Prostate gland (tissue), 2 donors: Measurements from ENCODE around the gene BPIFB6. TPM values are rescaled to one million over a fixed set of nuclear protein-coding genes. Genes with fewer than 3 reads are reported as not detected.

Experiments
- DNase-seq: peaks from one replicate; pipeline ENCODE4 v3.0.0-alpha.2; 2019; ENCODE audit warnings: low spot score
- H3K27ac ChIP-seq, 2 donors: fragments of 200-600 bp; sonication (generic); 2 replicates each; pipeline ENCODE4 v1.5.1; 2017 to 2019
- H3K27me3 ChIP-seq: fragments of 200-600 bp; sonication (generic); replicated peaks from 2 replicates; pipeline ENCODE4 v1.5.1; 2019; ENCODE audit not compliant: insufficient read depth
- H3K36me3 ChIP-seq, 2 donors: fragments of 200-600 bp; sonication (generic); 1 replicate in 1 of 2; 2 replicates in 1 of 2; pipeline versions ENCODE4 v1.5.1 to v1.8.1; 2017 to 2019
- H3K4me1 ChIP-seq: fragments of 200-600 bp; sonication (generic); replicated peaks from 2 replicates; pipeline ENCODE4 v1.5.1; 2019
- H3K4me3 ChIP-seq, 2 donors: fragments of 200-600 bp; sonication (generic); 2 replicates each; pipeline ENCODE4 v1.5.1; 2017 to 2019
- H3K9me3 ChIP-seq: fragments of 200-600 bp; sonication (generic); 2 replicates; pipeline ENCODE4 v1.5.1; 2017
- POLR2A ChIP-seq: fragments of 450-650 bp; IDR thresholded peaks from one replicate; pipeline ENCODE4 v1.6.1; 2016; ENCODE audit warnings: antibody characterized with exemption, mild to moderate bottlenecking
- POLR2AphosphoS5 ChIP-seq: sonication (generic); formaldehyde crosslinking; IDR thresholded peaks from one replicate; pipeline ENCODE4 v1.6.1; 2017; ENCODE audit warnings: antibody characterized with exemption
- WGBS: methylation state at CpG from one replicate; pipeline ENCODE4 v1.1.5; 2018; 5-methylcytosine and 5-hydroxymethylcytosine counted together
- intact Hi-C: fragments of 100-400 bp; cut with DNase I; formaldehyde crosslinking; loops from one replicate; pipeline ENCODE4 v1.14.2; 2022
- total RNA-seq, 2 donors: library from RNA; depleted of rRNA; stranded (reverse); fragments of >200 nt; gene quantifications; one replicate each; pipeline ENCODE4 v1.1.0, GENCODE V29; 2016
- TF ChIP-seq, protein P1 (sequence below), 4 experiments: fragments of 200-600 bp in 2 of 4; fragments of 450-650 bp in 2 of 4; sonication (generic) in 2 of 4; IDR thresholded peaks; 1 replicate in 3 of 4; 2 replicates in 1 of 4; pipeline ENCODE4 v1.5.1; 2016 to 2019; ENCODE audit warnings: antibody characterized with exemption in 4 of 4, mild to moderate bottlenecking in 2 of 4, moderate library complexity in 2 of 4

BPIFB6 gene
- total RNA-seq, 2 donors from 2014 or later: not detected

GRCh38 chr20:33086052-33086722 is 54.7 kb downstream of the BPIFB6 start:
- H3K27me3 ChIP-seq: no peaks in the 10 kb centered on the region
- TF ChIP-seq POLR2AphosphoS5 (no peak), POLR2A (no peak)
- TF ChIP-seq, protein P1, sequence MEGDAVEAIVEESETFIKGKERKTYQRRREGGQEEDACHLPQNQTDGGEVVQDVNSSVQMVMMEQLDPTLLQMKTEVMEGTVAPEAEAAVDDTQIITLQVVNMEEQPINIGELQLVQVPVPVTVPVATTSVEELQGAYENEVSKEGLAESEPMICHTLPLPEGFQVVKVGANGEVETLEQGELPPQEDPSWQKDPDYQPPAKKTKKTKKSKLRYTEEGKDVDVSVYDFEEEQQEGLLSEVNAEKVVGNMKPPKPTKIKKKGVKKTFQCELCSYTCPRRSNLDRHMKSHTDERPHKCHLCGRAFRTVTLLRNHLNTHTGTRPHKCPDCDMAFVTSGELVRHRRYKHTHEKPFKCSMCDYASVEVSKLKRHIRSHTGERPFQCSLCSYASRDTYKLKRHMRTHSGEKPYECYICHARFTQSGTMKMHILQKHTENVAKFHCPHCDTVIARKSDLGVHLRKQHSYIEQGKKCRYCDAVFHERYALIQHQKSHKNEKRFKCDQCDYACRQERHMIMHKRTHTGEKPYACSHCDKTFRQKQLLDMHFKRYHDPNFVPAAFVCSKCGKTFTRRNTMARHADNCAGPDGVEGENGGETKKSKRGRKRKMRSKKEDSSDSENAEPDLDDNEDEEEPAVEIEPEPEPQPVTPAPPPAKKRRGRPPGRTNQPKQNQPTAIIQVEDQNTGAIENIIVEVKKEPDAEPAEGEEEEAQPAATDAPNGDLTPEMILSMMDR (IDR thresholded peaks at IDR 0.05): no peak
- 73% methylated on average over 12 of the region's 14 CpGs for WGBS

DNA sequence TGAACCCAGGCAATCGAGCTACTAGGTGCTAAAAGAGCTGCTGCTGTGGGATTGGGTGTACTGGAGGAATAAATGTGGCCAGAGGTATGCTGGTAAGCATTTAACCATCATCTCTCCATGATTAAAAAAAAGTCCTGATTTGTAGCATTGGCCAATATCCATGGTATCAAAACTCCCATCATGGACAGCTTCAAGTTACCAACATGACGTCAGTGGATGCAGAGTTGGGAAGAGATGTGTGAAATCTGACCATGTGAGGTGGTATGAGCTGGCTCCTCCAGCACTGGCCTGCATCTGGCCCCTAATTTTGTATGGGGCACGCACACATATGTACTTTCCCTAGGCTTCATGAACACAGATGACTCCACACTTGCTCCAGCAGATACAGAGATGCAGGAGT is 59.7 kb downstream of the BPIFB6 start:
- Histone ChIP-seq H3K4me1 (no peaks in the 10 kb centered on the region), H3K4me3 (no peak overlapping the region), H3K9me3 (no peaks in the 10 kb centered on the region), H3K27ac (no peak overlapping the region), H3K27me3 (no peaks in the 10 kb centered on the region), H3K36me3 (no peaks in the 10 kb centered on the region)
- DNase-seq: no peak
- TF ChIP-seq, protein P1 (IDR thresholded peaks at IDR 0.05): no peak
- intact Hi-C loops: loop anchor here (10.0 kb wide), 1 partner anchor 296 kb away; no protein-coding TSS in a partner anchor
- 63% methylated on average over 3 of the region's 3 CpGs for WGBS

More at GRCh38 chr20:33086052-33086722, 54.7 kb downstream of the BPIFB6 start:
- Histone ChIP-seq H3K36me3 (no peaks in the 10 kb centered on the region), H3K9me3 (no peaks in the 10 kb centered on the region), H3K4me1 (no peaks in the 10 kb centered on the region), H3K27ac (no peak overlapping the region), H3K4me3 (no peak overlapping the region)
- DNase-seq: no peak
- intact Hi-C loops: no loop called here

DNA sequence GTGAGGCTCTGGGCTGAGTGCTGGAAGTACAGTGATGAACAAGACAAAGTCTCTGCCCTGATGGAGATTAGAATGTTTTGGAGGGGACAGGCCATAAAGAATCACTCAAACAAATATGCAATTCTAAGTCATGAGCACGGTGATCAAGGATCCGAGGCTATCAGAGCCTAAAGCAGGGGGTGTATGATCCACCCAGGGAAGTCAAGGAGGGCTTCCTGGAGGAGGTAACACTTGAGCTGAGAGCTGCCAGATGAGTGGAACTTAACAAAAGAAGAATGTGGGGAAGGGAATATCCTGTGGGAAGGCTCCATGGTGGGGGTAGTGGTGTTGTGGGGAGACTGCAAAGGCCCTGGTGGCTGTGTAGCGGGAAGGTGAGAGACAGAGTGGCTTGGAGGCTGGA is 60.2 kb downstream of the BPIFB6 start:
- H3K4me3 ChIP-seq: no peak overlapping the region
- no peak for DNase-seq
- no peak overlapping the region for H3K27ac ChIP-seq
- WGBS: 89% methylated on average over 3 of the region's 3 CpGs
- no peaks in the 10 kb centered on the region for H3K4me1 ChIP-seq
- H3K9me3 ChIP-seq: no peaks in the 10 kb centered on the region
- no peaks in the 10 kb centered on the region for H3K27me3 ChIP-seq
- no peak for TF ChIP-seq POLR2A
- TF ChIP-seq POLR2AphosphoS5: no peak
- TF ChIP-seq, protein P1 (IDR thresholded peaks at IDR 0.05): no peak
- intact Hi-C loops: loop anchor here (10.0 kb wide), 1 partner anchor 297 kb away; no protein-coding TSS in a partner anchor
- no peaks in the 10 kb centered on the region for H3K36me3 ChIP-seq

GRCh38 chr20:33092361-33092760 is 60.9 kb downstream of the BPIFB6 start:
- intact Hi-C loops: loop anchor here (10.0 kb wide), 1 partner anchor 298 kb away; no protein-coding TSS in a partner anchor
- no peaks in the 10 kb centered on the region for H3K9me3 ChIP-seq
- TF ChIP-seq, protein P1 (IDR thresholded peaks at IDR 0.05): no peak
- TF ChIP-seq POLR2A (no peak), POLR2AphosphoS5 (no peak)
- H3K4me1 ChIP-seq: no peaks in the 10 kb centered on the region
- H3K27ac ChIP-seq: no peak overlapping the region
- no peaks in the 10 kb centered on the region for H3K36me3 ChIP-seq
- no peak overlapping the region for H3K4me3 ChIP-seq
- H3K27me3 ChIP-seq: no peaks in the 10 kb centered on the region
- 93% methylated on average over 3 of the region's 3 CpGs for WGBS
- no peak for DNase-seq

DNA sequence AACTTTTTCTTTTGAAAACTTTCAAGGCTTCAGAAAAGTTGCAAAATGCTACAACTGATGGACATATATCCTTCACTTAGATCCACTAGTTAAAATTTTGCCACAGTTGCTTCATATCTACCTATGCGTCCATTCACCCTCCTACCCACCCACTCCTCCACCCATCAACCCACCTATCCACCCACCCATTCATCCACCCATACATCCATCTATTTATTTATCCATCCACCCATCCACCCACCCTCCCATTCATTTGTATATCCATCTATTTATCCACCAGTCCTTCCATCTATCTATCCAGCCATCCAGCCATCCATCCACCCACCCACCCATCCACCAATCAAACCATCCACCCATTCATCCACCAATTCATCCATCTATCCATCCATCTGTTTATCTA is 61.6 kb downstream of the BPIFB6 start:
- WGBS: 84% methylated on average over 1 of the region's 1 CpG
- TF ChIP-seq, protein P1 (IDR thresholded peaks at IDR 0.05): no peak
- no peak for TF ChIP-seq POLR2AphosphoS5
- no peak overlapping the region for H3K27ac ChIP-seq
- H3K27me3 ChIP-seq: no peaks in the 10 kb centered on the region
- DNase-seq: no peak
- no peak overlapping the region for H3K4me3 ChIP-seq
- intact Hi-C loops: loop anchor here (10.0 kb wide), 1 partner anchor 298 kb away; no protein-coding TSS in a partner anchor
- H3K9me3 ChIP-seq: no peaks in the 10 kb centered on the region
- no peaks in the 10 kb centered on the region for H3K36me3 ChIP-seq
- no peaks in the 10 kb centered on the region for H3K4me1 ChIP-seq
